Mammary epithelial cell (primary cell): ENCODE data around the gene ITGAX.

Source experiments
- CTCF ChIP-seq, 2 donors: IDR thresholded peaks in 1 of 2; conservative IDR thresholded peaks in 1 of 2; 2 replicates each; pipeline ENCODE4 v1.5.1; 2011 to 2012; ENCODE audit warnings: inconsistent platforms in 2 of 2, low read length in 2 of 2, mild to moderate bottlenecking in 2 of 2, control low read depth in 1 of 2, low read depth in 1 of 2; ENCODE audit not compliant: insufficient read depth in 1 of 2; ENCODE audit errors: extremely low read depth in 1 of 2
- EZH2 ChIP-seq: IDR thresholded peaks from 2 replicates; pipeline ENCODE4 v1.6.1; 2012; ENCODE audit warnings: low read length, inconsistent platforms, borderline replicate concordance

- TF ChIP-seq EZH2 (no peak), CTCF (conservative IDR thresholded peaks at IDR 0.05 in 1 of 2, IDR thresholded peaks at IDR 0.05 in 1 of 2; ENCODE audit: extremely low read depth in 1 of 2, insufficient read depth in 1 of 2, low read depth in 1 of 2, low read length in 2 of 2) (no peak)
Observed at GRCh38 chr16:31413943-31414342, 59.0 kb downstream of the ITGAX start.
